ENCODE measurements around the gene TBX10.
"Not testable (repeated sequence)": the region's sequence is repeated elsewhere in the genome, so short reads cannot be mapped to it uniquely, and the experiment has no call there.

TBX10 gene

GRCh38 chr11:67601098-67601497 is 38.5 kb downstream of the TBX10 start:
- no peaks in the 10 kb centered on the region for H3K27me3 ChIP-seq
- H3K36me3 ChIP-seq: no peaks in the 10 kb centered on the region
- H3K4me1 ChIP-seq (ENCODE audit: control insufficient read depth in 1 of 2, insufficient read depth in 1 of 2, low read depth in 1 of 2, low read length in 1 of 2): peaks cover 18 to 25% of the 10 kb centered on the region in 2 experiments
- TF ChIP-seq CTCF (IDR thresholded peaks at IDR 0.05): no peak
- H3K27ac ChIP-seq: no peak overlapping the region
- no peak overlapping the region for H3K4me3 ChIP-seq (ENCODE audit: low read depth in 1 of 2, low read length in 1 of 2)
- H3K9me3 ChIP-seq: no peaks in the 10 kb centered on the region

- Histone ChIP-seq H3K4me1 (ENCODE audit: control insufficient read depth in 1 of 2, insufficient read depth in 1 of 2, low read depth in 1 of 2, low read length in 1 of 2) (peaks cover 14 to 21% of the 10 kb centered on the region in 2 experiments), H3K27ac (no peak overlapping the region), H3K9me3 (no peaks in the 10 kb centered on the region), H3K36me3 (no peaks in the 10 kb centered on the region), H3K27me3 (no peaks in the 10 kb centered on the region), H3K4me3 (ENCODE audit: low read depth in 1 of 2, low read length in 1 of 2) (no peak overlapping the region)
- no peak for TF ChIP-seq CTCF (IDR thresholded peaks at IDR 0.05)
Observed at GRCh38 chr11:67600324-67601029, 39.1 kb downstream of the TBX10 start.

GRCh38 chr11:67599149-67599548 is 40.4 kb downstream of the TBX10 start:
- Histone ChIP-seq H3K27me3 (no peaks in the 10 kb centered on the region), H3K4me1 (ENCODE audit: control insufficient read depth in 1 of 2, insufficient read depth in 1 of 2, low read depth in 1 of 2, low read length in 1 of 2) (peaks cover 14 to 21% of the 10 kb centered on the region in 2 experiments), H3K36me3 (no peaks in the 10 kb centered on the region), H3K27ac (no peak overlapping the region), H3K4me3 (ENCODE audit: low read depth in 1 of 2, low read length in 1 of 2) (no peak overlapping the region), H3K9me3 (no peaks in the 10 kb centered on the region)
- TF ChIP-seq CTCF (IDR thresholded peaks at IDR 0.05): no peak

- peaks cover 14 to 21% of the 10 kb centered on the region in 2 experiments for H3K4me1 ChIP-seq (ENCODE audit: control insufficient read depth in 1 of 2, insufficient read depth in 1 of 2, low read depth in 1 of 2, low read length in 1 of 2)
- not testable (repeated sequence) for H3K36me3 ChIP-seq; H3K27ac ChIP-seq; H3K9me3 ChIP-seq; H3K4me3 ChIP-seq (ENCODE audit: low read depth in 1 of 2, low read length in 1 of 2); H3K27me3 ChIP-seq
Observed at GRCh38 chr11:67597963-67598362, 41.6 kb downstream of the TBX10 start.

GRCh38 chr11:67597458-67597857 is 42.1 kb downstream of the TBX10 start:
- peaks cover 14 to 21% of the 10 kb centered on the region in 2 experiments for H3K4me1 ChIP-seq (ENCODE audit: control insufficient read depth in 1 of 2, insufficient read depth in 1 of 2, low read depth in 1 of 2, low read length in 1 of 2)
- not testable (repeated sequence) for H3K4me3 ChIP-seq (ENCODE audit: low read depth in 1 of 2, low read length in 1 of 2); H3K36me3 ChIP-seq; H3K27me3 ChIP-seq; H3K27ac ChIP-seq; H3K9me3 ChIP-seq

- no peaks in the 10 kb centered on the region for H3K36me3 ChIP-seq
- H3K4me1 ChIP-seq (ENCODE audit: control insufficient read depth in 1 of 2, insufficient read depth in 1 of 2, low read depth in 1 of 2, low read length in 1 of 2): peaks cover 20 to 21% of the 10 kb centered on the region in 2 experiments
- no peak for TF ChIP-seq CTCF (IDR thresholded peaks at IDR 0.05)
- H3K4me3 ChIP-seq (ENCODE audit: low read depth in 1 of 2, low read length in 1 of 2): no peak overlapping the region
- no peak overlapping the region for H3K27ac ChIP-seq
- no peaks in the 10 kb centered on the region for H3K27me3 ChIP-seq
- no peaks in the 10 kb centered on the region for H3K9me3 ChIP-seq
Observed at GRCh38 chr11:67596753-67597300, 42.7 kb downstream of the TBX10 start.

All from neutrophil (primary cell).